ENCODE results near the gene PAX5. TPM values are rescaled to one million over a fixed set of nuclear protein-coding genes. Genes with fewer than 3 reads are reported as not detected.

The PAX5 gene
- polyA plus RNA-seq, 1 donor from 2014 or later = not detected

- TF ChIP-seq REST (IDR thresholded peaks at IDR 0.05; ENCODE audit: borderline replicate concordance) = no peak
- no peak for TF ChIP-seq SMC3 (conservative IDR thresholded peaks at IDR 0.05; ENCODE audit: poor library complexity)
- TF ChIP-seq RAD21 (conservative IDR thresholded peaks at IDR 0.05) = no peak
- no peak for TF ChIP-seq EZH2 (IDR thresholded peaks at IDR 0.05; ENCODE audit: borderline replicate concordance, insufficient read depth, low read length, poor library complexity, severe bottlenecking)
- no peak for TF ChIP-seq EP300 (conservative IDR thresholded peaks at IDR 0.05; ENCODE audit: poor library complexity, severe bottlenecking)
- TF ChIP-seq TAF1 (IDR thresholded peaks at IDR 0.05; ENCODE audit: low read depth) = no peak
- no peak for TF ChIP-seq MXI1 (conservative IDR thresholded peaks at IDR 0.05; ENCODE audit: poor library complexity, severe bottlenecking)
- no peak for TF ChIP-seq CTCF (IDR thresholded peaks at IDR 0.05; ENCODE audit: poor library complexity, severe bottlenecking)
- no peak for TF ChIP-seq POLR2AphosphoS5 (IDR thresholded peaks at IDR 0.05)
These were observed 154.0 kb downstream of the PAX5 start for GRCh38 chr9:36880075-36880474.

GRCh38 chr9:36878986-36879982 lies 154.8 kb downstream of the PAX5 start:
- Histone ChIP-seq H3K27me3 (ENCODE audit: insufficient read depth, low read depth, low read length) (no peaks in the 10 kb centered on the region), H3K9ac (ENCODE audit: low read length) (no peak overlapping the region), H2AFZ (ENCODE audit: low read depth, low read length) (no peak overlapping the region), H3K9me3 (ENCODE audit: low read length) (no peaks in the 10 kb centered on the region), H3K4me3 (ENCODE audit: low read length) (no peak overlapping the region), H3K4me2 (ENCODE audit: low read length) (no peak overlapping the region), H3K79me2 (replicated peaks; ENCODE audit: insufficient read depth, low read length) (no peaks in the 10 kb centered on the region), H3K27ac (ENCODE audit: low read length) (no peak overlapping the region), H3F3A (ENCODE audit: insufficient read depth, low read length, poor library complexity, severe bottlenecking) (no peaks in the 10 kb centered on the region), H3K9me2 (ENCODE audit: insufficient read depth, low read length) (no peaks in the 10 kb centered on the region), H4K20me1 (ENCODE audit: insufficient read depth) (no peaks in the 10 kb centered on the region), H3K36me3 (ENCODE audit: insufficient read depth, low read length) (no peaks in the 10 kb centered on the region)
- TF ChIP-seq EP300 (conservative IDR thresholded peaks at IDR 0.05; ENCODE audit: poor library complexity, severe bottlenecking) (no peak), MXI1 (conservative IDR thresholded peaks at IDR 0.05; ENCODE audit: poor library complexity, severe bottlenecking) (no peak), SMC3 (conservative IDR thresholded peaks at IDR 0.05; ENCODE audit: poor library complexity) (no peak), CTCF (IDR thresholded peaks at IDR 0.05; ENCODE audit: poor library complexity, severe bottlenecking) (no peak), REST (IDR thresholded peaks at IDR 0.05; ENCODE audit: borderline replicate concordance) (no peak), TAF1 (IDR thresholded peaks at IDR 0.05; ENCODE audit: low read depth) (no peak)

More at GRCh38 chr9:36880075-36880474, 154.0 kb downstream of the PAX5 start:
- Histone ChIP-seq H3K36me3 (ENCODE audit: insufficient read depth, low read length) (no peaks in the 10 kb centered on the region), H3K9me3 (ENCODE audit: low read length) (no peaks in the 10 kb centered on the region), H3F3A (ENCODE audit: insufficient read depth, low read length, poor library complexity, severe bottlenecking) (no peaks in the 10 kb centered on the region), H3K27me3 (ENCODE audit: insufficient read depth, low read depth, low read length) (no peaks in the 10 kb centered on the region), H2AFZ (ENCODE audit: low read depth, low read length) (no peak overlapping the region), H3K79me2 (replicated peaks; ENCODE audit: insufficient read depth, low read length) (no peaks in the 10 kb centered on the region), H3K9ac (ENCODE audit: low read length) (no peak overlapping the region), H3K27ac (ENCODE audit: low read length) (no peak overlapping the region), H3K4me2 (ENCODE audit: low read length) (no peak overlapping the region), H3K9me2 (ENCODE audit: insufficient read depth, low read length) (no peaks in the 10 kb centered on the region), H4K20me1 (ENCODE audit: insufficient read depth) (no peaks in the 10 kb centered on the region), H3K4me3 (ENCODE audit: low read length) (no peak overlapping the region)
